Transverse colon (tissue), 4 donors: Measurements from ENCODE around the gene APCS. TPM values are rescaled to one million over a fixed set of nuclear protein-coding genes. Genes with fewer than 3 reads are reported as not detected.

Source experiments
- DNase-seq: peaks from one replicate; pipeline ENCODE4 v3.0.0-alpha.2; 2019
- H3K27ac ChIP-seq, 4 donors: fragments of 200-600 bp; sonication (generic); 2 replicates each; pipeline ENCODE4 v1.5.1; 2016 to 2018; ENCODE audit warnings: inconsistent platforms in 4 of 4
- H3K27me3 ChIP-seq: fragments of 200-600 bp; sonication (generic); 2 replicates; pipeline ENCODE4 v1.5.1; 2017; ENCODE audit warnings: inconsistent platforms
- H3K36me3 ChIP-seq, 4 donors: fragments of 200-600 bp; sonication (generic); 2 replicates each; pipeline ENCODE4 v1.5.1; 2017 to 2019; ENCODE audit warnings: inconsistent platforms in 4 of 4
- H3K4me1 ChIP-seq, 4 donors: fragments of 200-600 bp; sonication (generic); 2 replicates each; pipeline ENCODE4 v1.5.1; 2017 to 2020; ENCODE audit warnings: inconsistent platforms in 4 of 4
- H3K4me3 ChIP-seq, 4 donors: fragments of 200-600 bp; sonication (generic); 1 replicate in 1 of 4; 2 replicates in 3 of 4; pipeline versions ENCODE4 v1.5.1 to v1.6.1; 2017 to 2019; ENCODE audit warnings: inconsistent platforms in 4 of 4
- H3K9me3 ChIP-seq, 2 donors: fragments of 200-600 bp; sonication (generic); 2 replicates each; pipeline ENCODE4 v1.5.1; 2017 to 2019; ENCODE audit warnings: inconsistent platforms in 2 of 2
- EP300 ChIP-seq: sonication (generic); formaldehyde crosslinking; IDR thresholded peaks from one replicate; pipeline ENCODE4 v1.6.1; 2017; ENCODE audit warnings: antibody characterized with exemption, low read depth
- POLR2A ChIP-seq: fragments of 450-650 bp; IDR thresholded peaks from one replicate; pipeline ENCODE4 v1.6.1; 2016; ENCODE audit warnings: antibody characterized with exemption, mild to moderate bottlenecking, moderate library complexity
- POLR2AphosphoS5 ChIP-seq, 3 donors: sonication (generic); formaldehyde crosslinking; IDR thresholded peaks; one replicate each; pipeline ENCODE4 v1.6.1; 2016; ENCODE audit warnings: antibody characterized with exemption in 3 of 3
- WGBS, 2 donors: methylation state at CpG; one replicate each; pipeline ENCODE4 v1.1.5; 2018; ENCODE audit warnings: low coverage in 1 of 2; 5-methylcytosine and 5-hydroxymethylcytosine counted together
- in situ Hi-C, 4 donors: fragments of 200-750 bp; cut with MboI; loops; one replicate each; pipeline versions ENCODE4 v1.15.0 to v1.15.1; 2017; ENCODE audit warnings: low sequenced_read_pairs in 3 of 4, low pct_ligation_motif_present in 1 of 4, low pct_unique_long_range_greater_than_20kb in 1 of 4
- intact Hi-C: fragments of 100-400 bp; cut with DNase I; formaldehyde crosslinking; loops from one replicate; pipeline ENCODE4 v1.15.1; 2023; ENCODE audit warnings: low total_unique reads
- total RNA-seq, 4 donors: library from RNA; depleted of rRNA; stranded (reverse); fragments of >200 nt; gene quantifications; one replicate each; pipeline ENCODE4 v1.1.0, GENCODE V29; 2016
- TF ChIP-seq, protein P1 (sequence below), 5 experiments: fragments of 200-600 bp in 3 of 5; fragments of 450-650 bp in 2 of 5; sonication (generic) in 3 of 5; IDR thresholded peaks; 1 replicate in 2 of 5; 2 replicates in 3 of 5; pipeline ENCODE4 v1.5.1; 2016 to 2017; ENCODE audit warnings: antibody characterized with exemption in 5 of 5, inconsistent platforms in 3 of 5, mild to moderate bottlenecking in 2 of 5, moderate library complexity in 1 of 5

Gene APCS
- total RNA-seq, 4 donors from 2014 or later = not detected

DNA sequence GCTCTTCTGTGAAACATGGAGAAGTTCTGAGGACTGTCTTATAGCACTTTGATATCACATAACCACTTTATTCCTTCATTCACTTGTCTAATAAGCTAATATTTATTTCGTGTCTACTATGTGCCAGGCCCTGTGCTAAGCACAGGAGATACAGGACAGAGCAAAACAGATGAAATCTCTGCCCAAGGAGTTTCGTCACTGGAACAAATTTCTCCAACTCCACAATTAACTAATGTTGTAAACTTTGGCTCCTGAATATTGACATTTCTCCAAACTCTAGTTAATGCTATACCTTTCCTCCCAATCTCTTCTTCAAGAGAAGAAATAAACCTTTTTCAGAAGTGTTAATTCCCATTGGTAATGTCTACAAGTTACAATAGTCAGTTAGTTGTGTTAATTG is 27.0 kb upstream of the APCS start:
- in situ Hi-C loops = no loop called here
- intact Hi-C loops = no loop called here
- no peaks in the 10 kb centered on the region for H3K4me1 ChIP-seq
- H3K4me3 ChIP-seq = no peak overlapping the region
- WGBS, 2 donors = 33 to 46% methylated on average over 2 of the region's 2 CpGs
- no peaks in the 10 kb centered on the region for H3K9me3 ChIP-seq
- H3K36me3 ChIP-seq = no peaks in the 10 kb centered on the region
- TF ChIP-seq POLR2A (no peak), EP300 (no peak), POLR2AphosphoS5 (IDR thresholded peaks at IDR 0.05) (no peak)
- TF ChIP-seq, protein P1, sequence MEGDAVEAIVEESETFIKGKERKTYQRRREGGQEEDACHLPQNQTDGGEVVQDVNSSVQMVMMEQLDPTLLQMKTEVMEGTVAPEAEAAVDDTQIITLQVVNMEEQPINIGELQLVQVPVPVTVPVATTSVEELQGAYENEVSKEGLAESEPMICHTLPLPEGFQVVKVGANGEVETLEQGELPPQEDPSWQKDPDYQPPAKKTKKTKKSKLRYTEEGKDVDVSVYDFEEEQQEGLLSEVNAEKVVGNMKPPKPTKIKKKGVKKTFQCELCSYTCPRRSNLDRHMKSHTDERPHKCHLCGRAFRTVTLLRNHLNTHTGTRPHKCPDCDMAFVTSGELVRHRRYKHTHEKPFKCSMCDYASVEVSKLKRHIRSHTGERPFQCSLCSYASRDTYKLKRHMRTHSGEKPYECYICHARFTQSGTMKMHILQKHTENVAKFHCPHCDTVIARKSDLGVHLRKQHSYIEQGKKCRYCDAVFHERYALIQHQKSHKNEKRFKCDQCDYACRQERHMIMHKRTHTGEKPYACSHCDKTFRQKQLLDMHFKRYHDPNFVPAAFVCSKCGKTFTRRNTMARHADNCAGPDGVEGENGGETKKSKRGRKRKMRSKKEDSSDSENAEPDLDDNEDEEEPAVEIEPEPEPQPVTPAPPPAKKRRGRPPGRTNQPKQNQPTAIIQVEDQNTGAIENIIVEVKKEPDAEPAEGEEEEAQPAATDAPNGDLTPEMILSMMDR (IDR thresholded peaks at IDR 0.05) = no peak
- DNase-seq = no peak
- no peak overlapping the region for H3K27ac ChIP-seq
- H3K27me3 ChIP-seq = no peaks in the 10 kb centered on the region

DNA sequence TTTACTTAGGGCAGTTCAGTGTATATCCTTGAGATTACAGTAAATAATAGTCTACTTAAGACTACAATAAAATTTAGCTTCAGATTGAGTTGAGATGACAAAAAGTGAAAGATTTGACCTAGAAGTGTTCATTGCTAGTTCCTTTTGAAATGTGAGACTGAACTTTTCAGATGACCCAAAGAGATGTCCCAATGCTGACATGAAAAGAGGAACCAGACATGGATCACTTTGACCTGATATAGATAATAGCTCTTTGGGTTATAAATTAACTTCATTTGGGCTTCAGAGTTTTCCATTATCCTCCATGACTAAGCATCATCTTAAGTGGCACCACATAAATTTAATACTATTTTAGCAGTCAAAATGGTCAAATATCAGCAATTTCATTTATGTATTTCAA is 26.1 kb upstream of the APCS start:
- intact Hi-C loops (no loop called here), in situ Hi-C loops (no loop called here)
- no peak for DNase-seq
- Histone ChIP-seq H3K27ac (no peak overlapping the region), H3K4me1 (no peaks in the 10 kb centered on the region), H3K36me3 (no peaks in the 10 kb centered on the region), H3K27me3 (no peaks in the 10 kb centered on the region), H3K4me3 (no peak overlapping the region), H3K9me3 (no peaks in the 10 kb centered on the region)
- TF ChIP-seq POLR2A (no peak), POLR2AphosphoS5 (IDR thresholded peaks at IDR 0.05) (no peak), EP300 (no peak)
- TF ChIP-seq, protein P1 (IDR thresholded peaks at IDR 0.05) = no peak

GRCh38 chr1:159562680-159563079 is 24.9 kb upstream of the APCS start:
- Histone ChIP-seq H3K4me1 (no peaks in the 10 kb centered on the region), H3K9me3 (no peaks in the 10 kb centered on the region), H3K4me3 (no peak overlapping the region), H3K36me3 (no peaks in the 10 kb centered on the region), H3K27me3 (no peaks in the 10 kb centered on the region), H3K27ac (no peak overlapping the region)
- WGBS, 2 donors = 0 to 30% methylated on average over 1 of the region's 1 CpG
- no peak for DNase-seq
- intact Hi-C loops (no loop called here), in situ Hi-C loops (no loop called here)
- TF ChIP-seq EP300 = no peak
- no peak for TF ChIP-seq POLR2A
- no peak for TF ChIP-seq POLR2AphosphoS5 (IDR thresholded peaks at IDR 0.05)
- TF ChIP-seq, protein P1 (IDR thresholded peaks at IDR 0.05) = no peak

DNA sequence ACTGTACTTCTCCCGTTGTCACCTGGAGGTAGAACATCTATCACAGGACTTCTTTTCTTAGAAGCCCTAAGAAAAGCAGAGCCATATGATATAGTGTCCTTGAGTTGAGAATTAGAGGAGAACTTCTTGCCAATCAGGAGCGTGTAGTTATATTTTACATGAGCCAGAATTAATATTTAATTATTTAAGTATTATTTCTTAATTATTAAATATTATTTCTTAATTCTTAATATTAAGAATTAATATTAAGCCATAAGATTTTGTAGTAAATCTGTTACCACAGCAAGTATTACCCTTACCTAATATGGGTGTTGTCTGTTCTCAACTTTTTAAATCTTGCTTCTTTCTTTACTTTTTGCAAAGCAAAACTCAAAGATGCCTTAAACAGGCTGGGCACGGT is 10.2 kb upstream of the APCS start:
- WGBS, 2 donors = 74 to 87% methylated on average over 2 to 3 of the region's 3 CpGs
- in situ Hi-C loops (no loop called here), intact Hi-C loops (no loop called here)
- H3K36me3 ChIP-seq = no peaks in the 10 kb centered on the region
- no peaks in the 10 kb centered on the region for H3K4me1 ChIP-seq
- H3K27me3 ChIP-seq = no peaks in the 10 kb centered on the region
- TF ChIP-seq, protein P1 (IDR thresholded peaks at IDR 0.05) = no peak
- no peak for TF ChIP-seq EP300
- no peak for TF ChIP-seq POLR2AphosphoS5 (IDR thresholded peaks at IDR 0.05)
- TF ChIP-seq POLR2A = no peak
- DNase-seq = no peak
- H3K27ac ChIP-seq = no peak overlapping the region
- H3K4me3 ChIP-seq = no peak overlapping the region
- H3K9me3 ChIP-seq = no peaks in the 10 kb centered on the region
